Body of pancreas (tissue), 4 donors: ENCODE results near the gene TMCC3. TPM values are rescaled to one million over a fixed set of nuclear protein-coding genes. Genes with fewer than 3 reads are reported as not detected.

Source experiments
- ATAC-seq: fragments of 150-250 bp; one replicate; pipeline ENCODE4 v1.9.1; 2016
- DNase-seq, 4 donors: peaks; one replicate each; pipeline ENCODE4 v3.0.0-alpha.2; 2019
- H3K27ac ChIP-seq, 4 donors: fragments of 200-600 bp; sonication (generic); 1 replicate in 3 of 4; 2 replicates in 1 of 4; pipeline versions ENCODE4 v1.5.1 to v1.6.1; 2016 to 2019; ENCODE audit warnings: mild to moderate bottlenecking in 1 of 4, mixed read lengths in 1 of 4, moderate library complexity in 1 of 4
- H3K27me3 ChIP-seq, 2 donors: fragments of 200-600 bp; sonication (generic); one replicate each; pipeline ENCODE4 v1.6.0; 2016; ENCODE audit warnings: mild to moderate bottlenecking in 1 of 2
- H3K36me3 ChIP-seq, 2 donors: fragments of 200-600 bp; sonication (generic); replicated peaks in 1 of 2; 2 replicates each; pipeline ENCODE4 v1.5.1; 2016; ENCODE audit warnings: low read depth in 2 of 2; ENCODE audit not compliant: insufficient read depth in 1 of 2
- H3K4me1 ChIP-seq: fragments of 200-600 bp; sonication (generic); one replicate; pipeline ENCODE4 v1.6.0; 2016
- H3K4me3 ChIP-seq, 2 donors: fragments of 200-600 bp; sonication (generic); 1 replicate in 1 of 2; 2 replicates in 1 of 2; pipeline ENCODE4 v1.5.1; 2016 to 2019
- H3K9me3 ChIP-seq, 3 donors: fragments of 200-600 bp; sonication (generic); 1 replicate in 2 of 3; 2 replicates in 1 of 3; pipeline ENCODE4 v1.5.1; 2016
- POLR2A ChIP-seq, 3 donors: fragments of 450-650 bp; IDR thresholded peaks; one replicate each; pipeline ENCODE4 v1.6.1; 2016; ENCODE audit warnings: antibody characterized with exemption in 3 of 3, mild to moderate bottlenecking in 2 of 3
- WGBS, 2 donors: methylation state at CpG; one replicate each; pipeline ENCODE4 v1.1.5; 2017; 5-methylcytosine and 5-hydroxymethylcytosine counted together
- intact Hi-C: fragments of 100-400 bp; cut with DNase I; formaldehyde crosslinking; loops from one replicate; pipeline ENCODE4 v1.15.1; 2023
- total RNA-seq, 2 donors: library from RNA; depleted of rRNA; stranded (reverse); fragments of >200 nt; gene quantifications; one replicate each; pipeline ENCODE4 v1.1.0, GENCODE V29; 2016
- TF ChIP-seq, protein P1 (sequence below), 7 experiments: fragments of 450-650 bp in 4 of 7; fragments of 200-600 bp in 3 of 7; sonication (generic) in 3 of 7; IDR thresholded peaks; one replicate each; pipeline ENCODE4 v1.5.1; 2016 to 2019; ENCODE audit warnings: antibody characterized with exemption in 7 of 7

Gene TMCC3
- total RNA-seq, 2 donors from 2014 or later: 1.3 to 3.6 TPM

DNA sequence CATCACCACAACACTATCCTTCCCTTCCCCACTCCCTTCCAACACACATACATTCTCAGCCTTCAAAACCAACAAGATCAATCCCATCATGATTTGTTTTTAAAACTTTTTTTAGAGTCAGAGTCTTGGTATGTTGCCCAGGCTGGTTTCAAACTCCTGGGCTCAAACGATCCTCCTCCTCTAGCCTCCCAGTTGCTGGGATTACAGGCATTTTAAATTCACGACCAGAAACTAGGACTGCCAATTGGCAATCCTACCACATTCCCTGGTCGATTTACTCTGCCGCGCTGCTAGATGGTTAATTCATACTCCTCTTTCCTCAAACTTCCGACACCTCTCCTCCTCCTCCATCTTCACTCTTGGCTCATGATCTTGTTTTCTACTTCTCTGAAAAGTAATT is 37.5 kb upstream of the TMCC3 start:
- TF ChIP-seq POLR2A (IDR thresholded peaks at IDR 0.05): no peak
- TF ChIP-seq, protein P1, sequence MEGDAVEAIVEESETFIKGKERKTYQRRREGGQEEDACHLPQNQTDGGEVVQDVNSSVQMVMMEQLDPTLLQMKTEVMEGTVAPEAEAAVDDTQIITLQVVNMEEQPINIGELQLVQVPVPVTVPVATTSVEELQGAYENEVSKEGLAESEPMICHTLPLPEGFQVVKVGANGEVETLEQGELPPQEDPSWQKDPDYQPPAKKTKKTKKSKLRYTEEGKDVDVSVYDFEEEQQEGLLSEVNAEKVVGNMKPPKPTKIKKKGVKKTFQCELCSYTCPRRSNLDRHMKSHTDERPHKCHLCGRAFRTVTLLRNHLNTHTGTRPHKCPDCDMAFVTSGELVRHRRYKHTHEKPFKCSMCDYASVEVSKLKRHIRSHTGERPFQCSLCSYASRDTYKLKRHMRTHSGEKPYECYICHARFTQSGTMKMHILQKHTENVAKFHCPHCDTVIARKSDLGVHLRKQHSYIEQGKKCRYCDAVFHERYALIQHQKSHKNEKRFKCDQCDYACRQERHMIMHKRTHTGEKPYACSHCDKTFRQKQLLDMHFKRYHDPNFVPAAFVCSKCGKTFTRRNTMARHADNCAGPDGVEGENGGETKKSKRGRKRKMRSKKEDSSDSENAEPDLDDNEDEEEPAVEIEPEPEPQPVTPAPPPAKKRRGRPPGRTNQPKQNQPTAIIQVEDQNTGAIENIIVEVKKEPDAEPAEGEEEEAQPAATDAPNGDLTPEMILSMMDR (IDR thresholded peaks at IDR 0.05): no peak
- H3K4me1 ChIP-seq: peaks cover 11% of the 10 kb centered on the region
- intact Hi-C loops: no loop called here
- WGBS, 2 donors: 79 to 81% methylated on average over 6 of the region's 6 CpGs
- no peak overlapping the region for H3K27ac ChIP-seq
- H3K4me3 ChIP-seq: no peak overlapping the region
- H3K9me3 ChIP-seq: no peaks in the 10 kb centered on the region
- H3K36me3 ChIP-seq: no peaks in the 10 kb centered on the region
- no peaks in the 10 kb centered on the region for H3K27me3 ChIP-seq
- no peak for ATAC-seq
- no peak for DNase-seq

DNA sequence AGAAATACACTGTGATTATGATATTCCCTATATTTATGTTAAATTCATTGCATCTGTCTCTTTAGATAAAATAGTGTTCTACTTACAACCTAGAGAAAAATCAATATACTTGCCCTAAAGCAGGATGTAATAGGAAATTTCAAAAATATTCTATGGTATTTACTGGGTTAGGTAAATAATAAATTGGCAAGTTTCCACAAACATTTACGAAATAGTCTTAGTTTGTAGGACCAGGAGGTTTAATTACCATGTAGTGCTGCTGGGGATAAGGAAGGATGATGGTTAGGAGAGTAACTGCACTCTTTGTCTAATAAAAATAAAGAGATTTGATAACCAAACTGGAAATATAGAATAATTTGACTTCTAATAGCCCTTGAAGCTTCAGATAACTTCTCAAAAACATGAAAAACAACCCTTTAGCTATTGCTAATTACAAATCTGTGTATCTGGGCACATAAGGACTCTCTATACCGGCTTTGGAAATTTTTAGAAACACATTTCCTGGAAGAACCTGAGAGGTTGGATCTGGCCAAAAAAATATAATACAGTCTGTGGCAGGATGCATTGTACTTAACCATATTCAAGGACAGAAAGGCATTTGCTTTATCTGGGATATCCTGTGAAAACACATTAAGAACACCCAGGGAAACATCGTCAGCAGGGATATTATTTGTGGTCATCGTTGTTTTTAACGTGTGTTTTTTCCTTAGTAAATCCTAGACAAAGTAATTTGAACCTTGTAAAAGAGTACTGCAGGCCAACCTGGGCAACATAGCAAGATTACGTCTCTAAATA is 36.7 kb upstream of the TMCC3 start:
- peaks cover 11% of the 10 kb centered on the region for H3K4me1 ChIP-seq
- 58 to 63% methylated on average over 6 of the region's 6 CpGs for WGBS, 2 donors
- H3K36me3 ChIP-seq: no peaks in the 10 kb centered on the region
- DNase-seq: no peak
- no peak for TF ChIP-seq POLR2A (IDR thresholded peaks at IDR 0.05)
- TF ChIP-seq, protein P1 (IDR thresholded peaks at IDR 0.05): no peak
- no peaks in the 10 kb centered on the region for H3K27me3 ChIP-seq
- no peak overlapping the region for H3K4me3 ChIP-seq
- ATAC-seq: no peak
- H3K9me3 ChIP-seq: no peaks in the 10 kb centered on the region
- intact Hi-C loops: no loop called here
- H3K27ac ChIP-seq: no peak overlapping the region

DNA sequence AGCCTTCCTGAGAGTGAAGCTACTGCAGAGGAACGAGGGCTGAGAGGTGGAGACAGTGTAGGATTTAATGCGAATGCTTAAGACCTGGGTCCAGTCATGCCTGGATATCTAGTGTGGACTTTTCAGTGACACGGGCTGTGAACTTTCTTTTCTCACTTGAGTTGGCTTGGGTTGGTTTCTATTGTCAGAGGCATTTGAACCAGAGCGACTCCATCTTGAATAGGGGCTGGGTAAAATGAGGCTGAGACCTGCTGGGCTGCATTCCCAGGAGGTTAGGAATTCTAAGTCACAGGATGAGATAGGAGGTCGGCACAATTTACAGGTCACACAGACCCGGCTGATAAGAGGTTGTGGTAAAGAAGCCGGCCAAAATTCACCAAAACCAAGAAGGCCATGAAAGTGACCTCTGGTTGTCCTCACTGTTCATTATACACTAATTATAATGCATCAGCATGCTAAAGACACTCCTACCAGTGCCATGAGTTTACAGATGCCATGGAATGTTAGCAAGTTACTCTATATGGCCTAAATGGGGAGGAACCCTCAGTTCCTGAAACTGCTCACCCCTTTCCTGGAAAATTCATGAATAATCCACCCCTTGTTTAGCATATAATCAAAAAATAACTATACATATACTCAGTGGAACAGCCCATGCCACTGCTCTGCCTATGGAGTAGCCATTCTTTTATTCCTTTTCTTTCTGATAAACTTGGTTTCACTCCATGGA is 34.2 kb upstream of the TMCC3 start:
- ATAC-seq (no peak), DNase-seq (no peak)
- H3K27ac ChIP-seq: no peak overlapping the region
- no peaks in the 10 kb centered on the region for H3K4me1 ChIP-seq
- WGBS, 2 donors: 85 to 86% methylated on average over 7 of the region's 7 CpGs
- no peak for TF ChIP-seq POLR2A (IDR thresholded peaks at IDR 0.05)
- TF ChIP-seq, protein P1 (IDR thresholded peaks at IDR 0.05): no peak
- H3K27me3 ChIP-seq: no peaks in the 10 kb centered on the region
- H3K36me3 ChIP-seq: no peaks in the 10 kb centered on the region
- no peak overlapping the region for H3K4me3 ChIP-seq
- H3K9me3 ChIP-seq: no peaks in the 10 kb centered on the region
- intact Hi-C loops: no loop called here

DNA sequence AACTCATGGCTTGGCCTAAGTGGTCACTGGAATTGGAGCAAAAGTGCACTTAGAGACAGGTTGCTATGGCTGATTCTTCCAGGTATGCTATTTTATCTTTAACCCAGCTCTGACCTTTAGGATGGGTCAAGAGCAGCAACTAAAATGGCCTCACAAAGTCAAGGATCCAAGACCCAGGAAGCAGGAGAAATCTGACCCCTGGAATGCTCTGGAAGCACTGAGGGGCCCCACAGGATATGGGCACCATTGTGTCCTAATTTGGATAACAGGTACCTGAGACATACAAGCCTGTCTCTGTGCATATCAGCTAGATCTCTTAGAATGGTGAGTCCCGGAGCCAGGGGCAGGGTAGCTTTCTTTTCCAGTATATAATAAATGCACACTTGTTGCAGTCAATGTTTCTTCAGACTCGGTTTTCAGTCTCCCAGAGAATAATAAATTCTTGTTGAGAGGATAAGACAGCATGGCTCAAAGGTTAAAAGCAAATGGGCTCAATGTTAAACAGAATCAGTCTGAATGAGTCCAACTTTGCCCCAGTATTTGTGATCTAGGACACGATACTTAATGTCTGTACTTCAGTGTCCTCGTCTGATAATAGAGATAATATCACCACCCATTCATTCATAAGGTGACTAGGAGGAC is 29.3 kb upstream of the TMCC3 start:
- no peak for TF ChIP-seq POLR2A (IDR thresholded peaks at IDR 0.05)
- TF ChIP-seq, protein P1 (IDR thresholded peaks at IDR 0.05): no peak
- ATAC-seq: no peak
- DNase-seq: no peak
- 73 to 76% methylated on average over 4 of the region's 4 CpGs for WGBS, 2 donors
- Histone ChIP-seq H3K27ac (no peak overlapping the region), H3K36me3 (no peaks in the 10 kb centered on the region), H3K9me3 (no peaks in the 10 kb centered on the region), H3K4me1 (no peaks in the 10 kb centered on the region), H3K27me3 (no peaks in the 10 kb centered on the region), H3K4me3 (no peak overlapping the region)
- intact Hi-C loops: no loop called here
